Measurements from ENCODE around the gene CISTR.
A peak's percentile ranks its signal among the peaks of the same experiment; 100 is the strongest.
"Not testable (repeated sequence)": the region's sequence is repeated elsewhere in the genome, so short reads cannot be mapped to it uniquely, and the experiment has no call there.

The CISTR gene

GRCh38 chr12:53762793-53763192, 11.0 kb upstream of the CISTR start:
- DNase-seq (ENCODE audit: low read depth) = not testable (repeated sequence)

DNA sequence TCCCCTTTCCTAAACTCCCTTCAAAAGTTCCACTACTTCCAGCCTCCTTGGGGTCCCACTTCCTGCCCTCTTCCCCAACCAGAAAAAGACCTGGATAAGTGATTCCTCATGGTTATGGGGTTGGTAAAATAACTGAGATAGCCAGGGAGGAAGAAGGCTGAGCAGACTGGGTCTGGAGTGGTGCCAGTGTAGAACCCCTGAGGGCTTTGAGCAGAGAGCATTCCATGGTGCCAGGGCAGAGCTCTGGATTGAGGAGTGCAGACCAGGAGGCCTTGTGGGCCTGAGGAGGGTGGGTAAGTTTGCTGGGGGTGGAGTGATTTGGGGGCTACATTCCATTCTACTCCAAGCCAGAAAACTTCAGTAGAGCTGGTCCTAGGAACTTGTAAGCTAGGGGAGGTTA, 9.5 kb upstream of the CISTR start:
- DNase-seq (ENCODE audit: low read depth) = no peak

DNA sequence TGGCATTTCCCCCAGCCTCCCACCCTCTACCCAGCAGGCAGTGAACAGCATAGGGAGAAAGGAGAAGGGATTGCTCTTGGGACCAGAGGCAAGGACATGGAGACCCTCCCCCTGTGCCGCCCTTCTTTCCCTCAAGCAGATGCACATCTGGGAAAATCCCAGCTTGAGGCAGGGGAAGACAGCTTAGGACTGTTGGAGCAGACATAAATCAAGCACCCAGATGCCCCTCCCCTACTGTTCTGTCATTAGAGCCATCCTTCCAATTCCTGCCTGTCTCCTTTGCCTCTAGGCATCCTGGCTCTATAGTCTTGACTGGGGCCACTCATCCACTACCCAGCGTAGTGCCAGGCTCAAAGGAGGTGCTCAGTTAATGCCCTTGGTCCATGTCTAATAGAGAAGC, 7.5 kb upstream of the CISTR start:
- no peak for DNase-seq (ENCODE audit: low read depth)

GRCh38 chr12:53758730-53759103, 6.9 kb upstream of the CISTR start:
- no peak for DNase-seq (ENCODE audit: low read depth)

DNA sequence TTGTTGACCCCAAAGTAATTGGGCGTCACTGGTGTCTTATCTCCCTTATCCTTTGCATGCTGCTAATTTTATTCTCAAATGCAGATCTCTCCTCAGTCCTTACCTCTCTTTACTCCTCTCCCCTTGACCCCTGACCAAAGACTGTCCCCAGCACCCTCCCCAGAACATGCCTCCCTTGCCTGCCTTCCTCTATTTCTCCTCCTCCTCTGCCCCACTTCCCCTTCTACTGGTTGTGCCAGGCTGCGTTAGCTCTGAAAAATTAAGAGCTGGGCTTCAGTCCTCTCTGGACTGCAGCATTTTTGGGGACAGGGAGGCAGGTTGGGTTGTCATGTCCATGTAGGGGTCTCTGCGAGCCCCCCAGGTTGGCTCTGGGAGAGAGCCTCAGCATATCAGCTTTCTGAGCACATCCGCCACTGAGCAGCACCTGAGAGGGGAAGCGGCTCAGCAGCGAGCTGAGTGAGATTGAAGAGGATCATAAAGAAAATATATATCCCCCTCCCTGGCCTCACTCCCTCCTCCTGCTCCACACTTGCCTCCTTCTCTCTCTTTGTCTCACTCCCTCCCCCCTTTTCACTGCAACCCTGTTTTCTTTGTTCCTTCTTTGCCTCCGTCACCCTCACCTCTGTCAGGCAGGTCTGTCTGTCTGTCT, 6.4 kb upstream of the CISTR start:
- DNase-seq (ENCODE audit: low read depth) = no peak

DNA sequence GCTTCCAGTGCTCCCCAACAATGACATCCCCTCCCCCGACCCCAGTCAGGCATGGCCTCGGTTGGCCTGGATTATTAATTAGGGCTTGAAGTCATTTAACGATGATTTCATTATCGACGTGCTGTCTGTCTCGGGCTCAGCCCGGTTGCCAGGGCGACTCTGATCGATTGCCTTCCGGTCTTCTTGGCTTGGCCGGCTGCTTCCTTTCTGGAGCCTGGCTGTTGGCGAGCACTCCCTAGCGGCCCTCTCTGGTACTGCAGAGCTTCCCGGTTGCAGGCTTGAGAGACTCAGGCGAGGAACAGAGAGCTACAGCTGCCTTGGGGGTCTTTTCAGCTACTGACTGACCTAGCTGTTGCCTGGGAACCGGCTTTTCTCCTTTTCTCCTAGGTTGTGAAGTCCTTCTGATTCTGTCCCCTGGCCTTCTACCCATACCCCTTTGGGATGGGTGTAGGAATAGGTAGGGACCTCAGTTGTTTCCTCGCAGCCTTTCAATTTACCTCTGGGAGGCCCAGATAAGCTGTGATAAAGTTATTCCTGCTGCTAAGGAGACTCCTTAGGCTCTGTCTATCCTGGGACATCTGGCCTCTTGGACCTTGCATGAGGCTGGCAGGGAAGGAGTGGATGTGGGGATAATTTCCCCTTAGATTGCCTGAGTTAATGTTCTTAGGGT, 5.5 kb upstream of the CISTR start:
- DNase-seq (ENCODE audit: low read depth) = no peak

GRCh38 chr12:53756300-53757100, 4.7 kb upstream of the CISTR start:
- no peak for DNase-seq (ENCODE audit: low read depth)

DNA sequence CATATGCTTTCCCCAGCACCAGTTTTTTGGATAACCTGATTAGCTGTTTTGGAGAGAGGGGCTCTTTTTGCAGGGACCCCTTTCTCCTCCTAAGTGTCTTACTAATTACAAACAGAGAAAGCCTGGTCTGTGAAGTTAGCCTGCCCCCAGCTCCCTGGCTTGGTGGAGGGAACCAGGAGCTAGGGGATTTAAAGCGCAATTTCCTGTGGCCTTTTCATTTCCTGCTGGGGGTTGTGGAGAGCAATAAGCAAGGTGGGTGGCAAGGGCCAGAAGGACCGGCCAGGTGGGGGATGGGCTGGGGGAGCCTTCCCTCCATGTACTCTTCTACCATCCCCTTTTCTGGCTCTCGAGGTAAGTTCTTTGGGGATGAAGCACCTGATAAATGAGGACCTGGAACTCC, 4.1 kb upstream of the CISTR start:
- no peak for DNase-seq (ENCODE audit: low read depth)

DNA sequence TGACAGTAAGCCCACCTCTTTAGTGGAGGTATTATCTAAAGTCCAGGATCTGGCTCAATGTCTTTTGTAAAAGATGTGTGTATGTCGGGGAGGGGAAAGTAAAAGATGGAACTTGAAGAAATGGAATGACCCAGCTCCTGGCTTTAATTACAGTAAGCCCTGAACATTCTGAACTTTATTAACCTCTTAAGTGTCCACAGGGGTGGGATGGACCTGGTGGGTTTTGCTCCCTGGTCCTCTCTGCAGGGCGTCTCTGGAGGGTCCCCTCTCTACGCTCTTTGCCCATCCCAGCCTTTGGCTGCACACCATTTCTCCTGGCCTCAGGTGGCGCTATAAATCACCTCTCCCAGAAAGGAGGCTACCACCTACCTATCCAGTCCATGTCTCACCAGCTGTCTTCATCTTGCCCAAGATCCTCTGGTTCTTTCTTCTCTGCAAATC, 3.7 kb upstream of the CISTR start:
- DNase-seq (ENCODE audit: low read depth) = no peak

- no peak for DNase-seq (ENCODE audit: low read depth)
Observed at GRCh38 chr12:53754633-53755264, 3.0 kb upstream of the CISTR start.

- DNase-seq (ENCODE audit: low read depth) = no peak
Observed at GRCh38 chr12:53754188-53754585, 2.4 kb upstream of the CISTR start.

GRCh38 chr12:53752621-53753020, 842 bp upstream of the CISTR start:
- no peak for DNase-seq (ENCODE audit: low read depth)

- no peak for DNase-seq (ENCODE audit: low read depth)
Observed at GRCh38 chr12:53752192-53752601, 418 bp upstream of the CISTR start.

- no peak for DNase-seq (ENCODE audit: low read depth)
Observed at GRCh38 chr12:53750812-53751335, 905 bp downstream of the CISTR start.

DNA sequence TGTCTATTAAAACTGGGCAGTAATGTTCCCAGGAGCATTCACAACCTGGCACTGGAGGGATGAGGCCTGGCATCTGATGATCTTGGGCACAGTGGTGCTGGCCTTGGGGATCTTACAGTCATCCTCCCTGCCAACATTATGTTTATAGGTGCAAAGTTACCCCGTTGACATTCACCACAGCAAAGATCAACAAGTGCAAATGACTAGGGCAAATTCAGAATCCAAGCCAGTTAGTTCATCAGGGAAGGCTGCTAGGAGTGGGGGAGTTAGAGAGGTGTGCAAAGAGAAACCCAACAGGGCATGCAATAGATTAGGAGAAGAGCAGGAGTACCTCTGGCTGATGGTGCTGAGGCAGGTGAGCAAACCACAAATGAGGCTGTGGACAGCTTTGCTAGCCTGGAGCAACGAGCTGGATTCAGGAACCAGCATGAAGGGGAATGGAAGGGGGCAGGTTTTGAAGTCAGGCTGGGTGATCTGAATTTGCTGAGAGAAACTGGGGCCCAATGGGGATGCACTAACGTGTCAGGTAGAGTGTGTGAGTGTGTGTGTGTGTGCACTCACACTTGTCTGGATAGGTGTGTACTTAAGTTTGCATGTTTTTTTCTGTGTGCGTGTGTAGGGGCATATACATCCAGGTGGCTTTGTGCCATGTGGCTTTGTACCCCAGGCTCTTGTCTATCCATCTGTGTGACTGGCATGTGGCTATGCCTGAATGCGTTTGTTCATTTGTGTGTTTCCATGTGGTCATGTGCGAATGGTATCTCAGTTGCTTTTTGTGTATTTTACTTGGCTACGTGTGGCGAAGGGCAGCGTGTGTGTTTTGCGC, 1.6 kb downstream of the CISTR start:
- DNase-seq (ENCODE audit: low read depth) = no peak

DNA sequence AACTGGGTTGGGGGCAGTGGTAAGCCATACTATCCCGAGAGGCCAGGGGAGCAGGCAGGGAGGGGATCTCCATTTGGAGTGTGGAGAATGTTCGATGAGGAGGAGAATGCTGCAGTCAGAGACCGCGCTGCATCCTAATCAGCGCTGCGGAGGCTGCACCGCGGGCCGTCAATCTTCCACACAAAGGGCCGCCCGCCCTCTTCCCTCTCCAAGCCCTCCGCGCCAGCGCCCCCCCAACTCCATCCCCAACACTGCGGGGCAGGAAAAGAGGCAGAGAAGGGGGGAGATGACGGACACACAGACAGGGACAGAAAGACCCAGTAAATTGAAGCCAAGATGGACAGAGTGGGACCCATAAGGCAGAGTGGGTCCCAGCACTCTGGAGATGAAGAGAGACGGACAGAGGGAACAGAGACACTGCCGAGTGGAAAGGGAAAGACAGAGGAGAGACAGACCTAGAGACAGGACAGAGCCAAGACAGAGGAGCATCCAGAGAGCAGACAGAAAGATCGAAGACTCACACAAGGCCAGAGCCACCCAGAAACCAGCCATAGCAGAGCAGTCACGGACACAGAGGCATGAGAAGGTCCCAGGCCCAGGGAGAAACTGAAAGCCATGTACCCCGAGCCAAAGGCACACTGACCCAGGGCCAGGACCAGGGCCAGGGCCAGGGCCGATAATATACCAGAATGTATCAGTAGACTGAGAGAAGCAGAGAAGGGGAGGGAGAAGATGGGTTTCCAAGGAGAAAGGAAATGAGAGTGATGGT, 3.5 kb downstream of the CISTR start:
- no peak for DNase-seq (ENCODE audit: low read depth)

GRCh38 chr12:53747095-53747494, 4.7 kb downstream of the CISTR start:
- DNase-seq (ENCODE audit: low read depth) = no peak

DNA sequence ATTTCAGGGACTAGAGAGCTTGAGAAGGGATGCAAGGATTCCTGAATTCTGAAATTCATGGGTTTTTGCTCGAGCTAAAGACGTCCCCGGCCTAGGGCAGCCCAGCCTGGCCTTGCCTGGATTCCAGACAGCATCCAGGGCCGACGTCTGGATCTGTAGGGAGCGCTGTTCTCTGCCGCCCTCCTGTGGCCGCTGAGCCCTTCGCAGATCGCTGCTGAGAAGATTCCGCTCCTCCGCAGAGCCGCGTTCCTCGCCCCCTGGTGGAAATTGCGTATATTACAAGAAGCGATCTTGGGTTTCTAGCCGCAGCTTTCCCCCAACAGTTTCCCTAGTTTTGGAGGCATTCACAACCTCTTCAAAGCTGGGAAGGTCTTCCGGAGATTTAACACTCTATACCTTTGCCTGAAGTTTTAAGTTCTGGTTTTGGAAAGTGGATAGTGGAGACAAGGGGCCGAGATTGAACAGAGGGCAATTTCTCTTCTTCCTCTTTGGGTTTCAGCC, 5.1 kb downstream of the CISTR start:
- DNase-seq (ENCODE audit: low read depth) = peak; percentile 61

DNA sequence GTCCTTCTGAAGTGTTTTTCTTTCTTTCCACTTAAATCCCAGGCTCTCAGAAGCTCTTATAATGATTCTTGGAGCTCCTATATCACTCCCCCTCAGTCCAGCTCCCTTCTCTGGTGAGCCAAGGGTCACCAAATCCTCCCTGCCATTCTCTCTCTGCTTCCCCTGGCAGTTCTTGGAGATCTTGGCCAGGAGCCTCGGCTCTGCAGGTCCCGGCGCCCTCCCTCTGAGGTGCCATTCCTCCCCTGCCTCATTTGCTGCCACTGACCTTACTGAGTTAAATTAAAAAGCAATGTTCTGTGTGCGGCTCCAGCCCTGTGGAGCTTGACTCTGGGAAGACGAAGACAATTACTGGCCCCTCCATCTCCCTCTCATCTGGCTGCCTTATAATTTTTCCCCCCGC, 7.0 kb downstream of the CISTR start:
- DNase-seq (ENCODE audit: low read depth) = no peak

DNA sequence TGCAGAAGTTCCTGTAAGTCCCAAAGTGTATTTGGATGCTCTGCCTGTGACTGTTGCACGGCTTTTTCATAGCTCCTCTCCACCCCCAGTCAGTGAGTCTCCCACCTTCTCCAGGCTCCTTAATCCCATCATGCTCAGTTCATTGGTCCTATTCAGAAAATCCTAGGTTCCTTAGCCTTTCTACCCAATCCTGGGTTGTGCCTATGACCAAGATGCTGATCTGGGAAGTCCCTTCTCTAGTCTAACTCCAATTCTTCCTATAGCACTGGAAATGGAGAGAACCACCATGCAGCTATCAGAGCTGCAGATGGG, 7.7 kb downstream of the CISTR start:
- DNase-seq (ENCODE audit: low read depth) = no peak
